GM13976 (cell line): ENCODE measurements around the gene CRYGB.

Source experiments
- DNase-seq: peaks from one replicate; pipeline ENCODE4 v3.0.0; 2012; ENCODE audit warnings: low spot score
- CTCF ChIP-seq: IDR thresholded peaks from 2 replicates; pipeline ENCODE4 v1.5.1; 2012; ENCODE audit warnings: borderline replicate concordance, mild to moderate bottlenecking; ENCODE audit not compliant: insufficient read depth; ENCODE audit errors: extremely low read depth, missing control alignments, control extremely low read depth
- in situ Hi-C: fragments of 300-500 bp; cut with MboI; formaldehyde crosslinking; loops from one replicate; pipeline ENCODE4 v1.12.0; 2022; ENCODE audit warnings: low sequenced_read_pairs, mixed read lengths, inconsistent platforms; ENCODE audit not compliant: unreplicated experiment

CRYGB gene

GRCh38 chr2:208186465-208186864 lies 40.5 kb upstream of the CRYGB start:
- no peak for TF ChIP-seq CTCF
- in situ Hi-C loops, result no loop called here
- DNase-seq, result no peak

GRCh38 chr2:208183972-208184705 lies 38.2 kb upstream of the CRYGB start:
- no peak for DNase-seq
- no peak for TF ChIP-seq CTCF
- in situ Hi-C loops, result no loop called here

- no peak for TF ChIP-seq CTCF
- DNase-seq, result no peak
- in situ Hi-C loops, result no loop called here
These were observed 37.6 kb upstream of the CRYGB start for GRCh38 chr2:208183526-208183925.

GRCh38 chr2:208182835-208183234 lies 36.9 kb upstream of the CRYGB start:
- DNase-seq, result no peak
- in situ Hi-C loops, result no loop called here

GRCh38 chr2:208179028-208179609 lies 33.2 kb upstream of the CRYGB start:
- no peak for DNase-seq
- in situ Hi-C loops, result no loop called here
- TF ChIP-seq CTCF, result peak; percentile 5

More at GRCh38 chr2:208182835-208183234, 36.9 kb upstream of the CRYGB start:
- no peak for TF ChIP-seq CTCF

GRCh38 chr2:208175840-208176153 lies 29.8 kb upstream of the CRYGB start:
- in situ Hi-C loops, result no loop called here
- no peak for TF ChIP-seq CTCF
- no peak for DNase-seq
